Retinal pigment epithelial cell (primary cell): ENCODE measurements around the gene TMEM51.
"Not testable (repeated sequence)": the region's sequence is repeated elsewhere in the genome, so short reads cannot be mapped to it uniquely, and the experiment has no call there.

Experiments
- DNase-seq: peaks from one replicate; pipeline ENCODE4 v3.0.0-alpha.2; 2010; ENCODE audit warnings: low read depth
- H3K4me3 ChIP-seq: 2 replicates; pipeline ENCODE4 v1.5.1; 2011; ENCODE audit warnings: mild to moderate bottlenecking, low read length, control low read depth, moderate library complexity
- CTCF ChIP-seq: conservative IDR thresholded peaks from 2 replicates; pipeline ENCODE4 v1.5.1; 2011; ENCODE audit warnings: low read depth, low read length, control low read depth, inconsistent platforms

Gene TMEM51

GRCh38 chr1:15172405-15173259 is 19.1 kb downstream of the TMEM51 start:
- DNase-seq, result no peak
- no peak for TF ChIP-seq CTCF
- H3K4me3 ChIP-seq, result no peak overlapping the region

GRCh38 chr1:15173863-15174614 is 20.5 kb downstream of the TMEM51 start:
- TF ChIP-seq CTCF, result no peak
- H3K4me3 ChIP-seq, result no peak overlapping the region
- DNase-seq, result peak; percentile 42

- no peak for DNase-seq
- no peak overlapping the region for H3K4me3 ChIP-seq
- no peak for TF ChIP-seq CTCF
Observed at GRCh38 chr1:15174615-15174983, 21.1 kb downstream of the TMEM51 start.

- not testable (repeated sequence) for H3K4me3 ChIP-seq
Observed at GRCh38 chr1:15175324-15176094, 22.0 kb downstream of the TMEM51 start.

GRCh38 chr1:15176120-15176519 is 22.6 kb downstream of the TMEM51 start:
- no peak for TF ChIP-seq CTCF
- DNase-seq, result no peak
- H3K4me3 ChIP-seq, result no peak overlapping the region

More at GRCh38 chr1:15175324-15176094, 22.0 kb downstream of the TMEM51 start:
- DNase-seq, result not testable (repeated sequence)

- TF ChIP-seq CTCF, result no peak
- H3K4me3 ChIP-seq, result no peak overlapping the region
- no peak for DNase-seq
Observed at GRCh38 chr1:15176898-15177665, 23.5 kb downstream of the TMEM51 start.
